GM11168 (cell line): ENCODE data around the gene SV2C.

Experiments used
- in situ Hi-C: fragments of 300-500 bp; cut with MboI; formaldehyde crosslinking; loops from one replicate; pipeline ENCODE4 v1.12.0; 2022; ENCODE audit warnings: low sequenced_read_pairs; ENCODE audit not compliant: unreplicated experiment

Gene SV2C

GRCh38 chr5:76196886-76197489 lies 113.8 kb downstream of the SV2C start:
- in situ Hi-C loops, result no loop called here

- in situ Hi-C loops, result no loop called here
Measured at GRCh38 chr5:76197726-76198125, 114.5 kb downstream of the SV2C start.

GRCh38 chr5:76199336-76200318 lies 116.4 kb downstream of the SV2C start:
- in situ Hi-C loops, result no loop called here

GRCh38 chr5:76202182-76202581 lies 119.0 kb downstream of the SV2C start:
- in situ Hi-C loops, result no loop called here

- in situ Hi-C loops, result no loop called here
Measured at GRCh38 chr5:76204191-76204590, 121.0 kb downstream of the SV2C start.

- in situ Hi-C loops, result no loop called here
Measured at GRCh38 chr5:76204713-76205112, 121.5 kb downstream of the SV2C start.

GRCh38 chr5:76207120-76207519 lies 123.9 kb downstream of the SV2C start:
- in situ Hi-C loops, result no loop called here

- in situ Hi-C loops, result no loop called here
Measured at GRCh38 chr5:76209297-76209696, 126.1 kb downstream of the SV2C start.

- in situ Hi-C loops, result no loop called here
Measured at GRCh38 chr5:76210946-76211345, 127.8 kb downstream of the SV2C start.

- in situ Hi-C loops, result no loop called here
Measured at GRCh38 chr5:76213858-76214257, 130.7 kb downstream of the SV2C start.

GRCh38 chr5:76216748-76217147 lies 133.6 kb downstream of the SV2C start:
- in situ Hi-C loops, result no loop called here

- in situ Hi-C loops, result no loop called here
Measured at GRCh38 chr5:76219636-76220035, 136.5 kb downstream of the SV2C start.

- in situ Hi-C loops, result no loop called here
Measured at GRCh38 chr5:76221311-76221710, 138.1 kb downstream of the SV2C start.

GRCh38 chr5:76222318-76222717 lies 139.1 kb downstream of the SV2C start:
- in situ Hi-C loops, result no loop called here

GRCh38 chr5:76223696-76224095 lies 140.5 kb downstream of the SV2C start:
- in situ Hi-C loops, result no loop called here

GRCh38 chr5:76224898-76225297 lies 141.7 kb downstream of the SV2C start:
- in situ Hi-C loops, result no loop called here

GRCh38 chr5:76225336-76225735 lies 142.2 kb downstream of the SV2C start:
- in situ Hi-C loops, result no loop called here

- in situ Hi-C loops, result no loop called here
Measured at GRCh38 chr5:76229900-76230299, 146.7 kb downstream of the SV2C start.

- in situ Hi-C loops, result no loop called here
Measured at GRCh38 chr5:76230711-76231285, 147.6 kb downstream of the SV2C start.

- in situ Hi-C loops, result no loop called here
Measured at GRCh38 chr5:76234665-76235064, 151.5 kb downstream of the SV2C start.

- in situ Hi-C loops, result no loop called here
Measured at GRCh38 chr5:76236684-76237083, 153.5 kb downstream of the SV2C start.
